Erythroblast (primary cell): ENCODE measurements around the gene D2HGDH.

Source experiments
- GATA1 ChIP-seq: IDR thresholded peaks from 2 replicates; pipeline ENCODE4 v1.6.1; 2011; ENCODE audit warnings: low read depth, mild to moderate bottlenecking, control low read depth, low read length, moderate library complexity
- POLR2A ChIP-seq: IDR thresholded peaks from 2 replicates; pipeline ENCODE4 v1.6.1; 2011; ENCODE audit warnings: mild to moderate bottlenecking, low read length

DNA sequence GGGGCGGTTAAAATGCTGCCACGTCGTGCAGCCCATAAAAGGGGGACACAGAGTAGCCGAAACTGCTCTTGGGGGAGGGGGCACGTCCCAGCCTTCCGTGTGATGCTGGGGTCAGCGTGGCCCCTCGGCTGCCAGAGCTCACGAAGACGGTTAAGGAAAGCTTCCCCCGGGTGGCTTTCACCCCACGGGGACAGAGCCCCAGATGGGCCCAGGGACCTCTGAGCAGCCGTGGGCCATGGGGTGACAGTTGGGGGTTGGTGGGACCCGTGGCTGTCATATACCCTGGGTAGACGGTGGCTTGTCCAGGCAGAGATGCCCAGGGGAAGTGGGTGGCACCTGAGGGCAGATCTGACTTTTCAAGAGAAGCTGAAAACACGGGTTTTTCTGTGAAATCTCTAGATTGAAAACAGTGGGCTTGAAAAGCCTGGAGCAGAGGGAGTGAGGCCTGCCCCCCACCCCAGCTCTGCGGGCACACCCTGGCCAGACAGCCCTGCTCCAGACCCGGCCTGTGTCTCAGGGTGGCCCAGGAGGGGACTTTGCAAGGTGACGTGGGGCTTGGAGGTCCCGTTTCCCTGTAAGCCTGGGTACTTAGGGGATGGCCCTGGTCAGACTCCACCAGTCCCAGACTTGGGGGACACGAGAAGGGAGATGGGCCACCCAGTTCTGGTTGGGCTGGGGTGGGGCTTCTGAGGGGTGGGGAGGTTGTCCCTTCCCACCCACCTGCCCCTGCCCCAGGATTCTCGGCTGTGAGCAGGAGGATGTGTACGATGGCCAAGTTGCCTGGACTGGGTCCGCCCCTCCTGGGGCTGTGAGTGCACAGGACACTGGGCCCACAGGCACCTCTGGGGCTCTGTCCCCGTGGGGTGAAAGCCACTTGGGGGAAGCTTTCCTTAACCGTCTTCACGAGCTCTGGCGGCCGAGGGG lies 75.2 kb downstream of the D2HGDH start:
- TF ChIP-seq POLR2A (no peak), GATA1 (no peak)
